Articular chondrocyte of knee joint (primary cell): ENCODE data around the gene IRS1. TPM values are rescaled to one million over a fixed set of nuclear protein-coding genes. Genes with fewer than 3 reads are reported as not detected.

Experiments used
- total RNA-seq: library from RNA; depleted of rRNA; stranded (reverse); fragments of >200 nt; gene quantifications from 2 replicates; pipeline ENCODE4 v1.2.3, GENCODE V29; 2012

Gene IRS1, protein sequence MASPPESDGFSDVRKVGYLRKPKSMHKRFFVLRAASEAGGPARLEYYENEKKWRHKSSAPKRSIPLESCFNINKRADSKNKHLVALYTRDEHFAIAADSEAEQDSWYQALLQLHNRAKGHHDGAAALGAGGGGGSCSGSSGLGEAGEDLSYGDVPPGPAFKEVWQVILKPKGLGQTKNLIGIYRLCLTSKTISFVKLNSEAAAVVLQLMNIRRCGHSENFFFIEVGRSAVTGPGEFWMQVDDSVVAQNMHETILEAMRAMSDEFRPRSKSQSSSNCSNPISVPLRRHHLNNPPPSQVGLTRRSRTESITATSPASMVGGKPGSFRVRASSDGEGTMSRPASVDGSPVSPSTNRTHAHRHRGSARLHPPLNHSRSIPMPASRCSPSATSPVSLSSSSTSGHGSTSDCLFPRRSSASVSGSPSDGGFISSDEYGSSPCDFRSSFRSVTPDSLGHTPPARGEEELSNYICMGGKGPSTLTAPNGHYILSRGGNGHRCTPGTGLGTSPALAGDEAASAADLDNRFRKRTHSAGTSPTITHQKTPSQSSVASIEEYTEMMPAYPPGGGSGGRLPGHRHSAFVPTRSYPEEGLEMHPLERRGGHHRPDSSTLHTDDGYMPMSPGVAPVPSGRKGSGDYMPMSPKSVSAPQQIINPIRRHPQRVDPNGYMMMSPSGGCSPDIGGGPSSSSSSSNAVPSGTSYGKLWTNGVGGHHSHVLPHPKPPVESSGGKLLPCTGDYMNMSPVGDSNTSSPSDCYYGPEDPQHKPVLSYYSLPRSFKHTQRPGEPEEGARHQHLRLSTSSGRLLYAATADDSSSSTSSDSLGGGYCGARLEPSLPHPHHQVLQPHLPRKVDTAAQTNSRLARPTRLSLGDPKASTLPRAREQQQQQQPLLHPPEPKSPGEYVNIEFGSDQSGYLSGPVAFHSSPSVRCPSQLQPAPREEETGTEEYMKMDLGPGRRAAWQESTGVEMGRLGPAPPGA (N-terminal part only)
- total RNA-seq, result 31.0 and 33.8 TPM in 2 replicates

GRCh38 chr2:226799211-226799975 lies at the start of gene IRS1:
Gene IRS1, minus strand, starts transcription at chr2:226799820. Its CDS starts 1,082 bp downstream, at chr2:226798738.

DNA sequence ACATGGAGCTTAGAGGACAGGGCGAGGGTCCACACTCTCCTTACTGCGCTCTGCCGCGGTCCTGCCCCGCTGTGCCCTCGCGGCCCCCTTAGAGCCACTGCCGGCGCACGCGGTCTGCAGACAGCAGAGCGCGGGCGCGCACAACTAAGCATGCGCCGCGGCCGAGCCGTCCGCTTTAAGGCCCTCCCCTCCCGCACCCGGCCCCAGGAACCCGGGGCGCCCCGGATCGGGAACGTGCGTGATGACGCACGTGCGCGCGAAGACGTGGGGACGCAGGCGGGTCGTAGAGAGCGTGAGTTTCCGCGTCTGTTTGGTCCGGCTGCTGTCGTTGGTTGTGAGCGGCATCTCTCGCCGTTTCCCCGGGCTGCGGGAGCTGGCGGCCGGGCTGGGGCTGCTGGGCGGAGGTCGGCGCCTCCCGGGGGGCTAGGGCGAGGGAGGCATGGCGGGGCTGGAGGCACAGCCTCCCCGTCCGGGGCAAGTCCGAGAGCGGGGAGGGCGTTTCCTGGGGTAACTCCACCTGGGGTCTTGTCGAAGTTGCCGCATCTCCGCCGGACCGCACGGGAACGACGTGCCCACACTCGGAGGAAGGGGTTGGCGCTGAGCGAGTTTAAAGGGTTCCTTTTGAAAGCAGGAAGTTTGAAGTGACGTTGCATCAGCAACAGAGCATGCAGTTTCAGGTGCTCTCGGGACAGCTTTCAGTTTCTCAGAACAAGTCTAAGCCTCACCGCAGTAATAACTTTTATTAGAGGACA lies 36.4 kb upstream of the IRS1 start, which contains the start of gene RHBDD1:
TSS of gene RHBDD1 (plus strand) at position 259 of the 752 bp plus-strand sequence. CDS start 28,640 bp downstream, outside the sequence.

Other genes starting within 250 kb of the IRS1 start
- 34.1 and 49.6 TPM in 2 replicates for gene RHBDD1, start 36.2 kb upstream of the IRS1 start, total RNA-seq